ENCODE results near the gene TAF3.
A peak's percentile ranks its signal among the peaks of the same experiment; 100 is the strongest.

Gene TAF3

DNA sequence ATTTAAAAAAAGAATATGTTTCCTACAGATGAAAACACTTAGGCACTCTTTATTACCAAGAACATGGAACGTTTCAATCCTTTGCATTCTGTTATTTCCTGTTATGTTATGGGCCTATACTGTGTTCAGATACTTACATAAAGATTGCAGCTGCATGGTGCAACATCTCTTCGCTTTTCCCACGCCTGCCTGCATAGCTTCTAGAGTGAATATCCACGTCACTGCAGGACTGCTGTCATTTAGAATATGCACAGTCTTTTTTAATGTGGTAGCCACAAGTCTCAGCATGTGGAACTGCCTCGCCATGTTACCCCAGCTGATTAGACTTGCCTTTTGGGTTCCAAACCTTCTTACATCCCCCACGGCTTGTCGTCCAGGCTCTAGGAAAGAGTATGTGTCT is 166.6 kb downstream of the TAF3 start:
- no peaks in the 10 kb centered on the region for H3K79me1 ChIP-seq (ENCODE audit: low read length)
- no peak overlapping the region for H4K8ac ChIP-seq (ENCODE audit: low read depth, low read length)
- no peak overlapping the region for H4K91ac ChIP-seq (ENCODE audit: low read depth, low read length)
- no peaks in the 10 kb centered on the region for H3K36me3 ChIP-seq (ENCODE audit: control insufficient read depth in 1 of 2, insufficient read depth in 2 of 2, low read length in 2 of 2)
- H3K79me2 ChIP-seq (ENCODE audit: control insufficient read depth, insufficient read depth, low read length, poor library complexity): no peaks in the 10 kb centered on the region
- no peak overlapping the region for H3K27ac ChIP-seq (ENCODE audit: low read depth, low read length)
- no peak overlapping the region for H2AK5ac ChIP-seq (ENCODE audit: low read length)
- no peak overlapping the region for H3K4ac ChIP-seq (ENCODE audit: low read depth, low read length)
- H3K14ac ChIP-seq (ENCODE audit: low read length): no peak overlapping the region
- no CpG with 5 or more reads among the region's 7 CpGs for WGBS (ENCODE audit: extremely low coverage, insufficient coverage, insufficient read length)
- H3K27me3 ChIP-seq (ENCODE audit: insufficient read depth, low read length): no peaks in the 10 kb centered on the region
- no peak overlapping the region for H2BK5ac ChIP-seq (ENCODE audit: low read depth, low read length, poor library complexity)
- H4K12ac ChIP-seq (ENCODE audit: low read depth, low read length): no peak overlapping the region
- no peak overlapping the region for H3K4me2 ChIP-seq (ENCODE audit: low read length)
- peaks cover 3% of the 10 kb centered on the region for H3K9me3 ChIP-seq (ENCODE audit: insufficient read depth, low read depth, low read length)
- H3K4me3 ChIP-seq (ENCODE audit: low read depth, low read length): no peak overlapping the region
- H2BK12ac ChIP-seq (ENCODE audit: low read length): no peak overlapping the region
- peaks cover under 1 to 3% of the 10 kb centered on the region in 2 experiments for H3K4me1 ChIP-seq (ENCODE audit: control insufficient read depth in 1 of 2, insufficient read depth in 2 of 2, low read length in 2 of 2)
- no peak overlapping the region for H2AFZ ChIP-seq (ENCODE audit: insufficient read depth, low read length, poor library complexity)
- H3K23ac ChIP-seq (ENCODE audit: low read length): no peak overlapping the region
- H2BK120ac ChIP-seq (ENCODE audit: insufficient read depth, low read length, poor library complexity): no peak overlapping the region
- H3K9ac ChIP-seq (ENCODE audit: low read length): no peak overlapping the region
- H3K18ac ChIP-seq (ENCODE audit: low read length): no peak overlapping the region
- peak in 1 of 2 donors; percentile 23 for DNase-seq

- Histone ChIP-seq H3K9ac (ENCODE audit: low read length) (no peak overlapping the region), H2BK5ac (ENCODE audit: low read depth, low read length, poor library complexity) (no peak overlapping the region), H2BK120ac (ENCODE audit: insufficient read depth, low read length, poor library complexity) (no peak overlapping the region), H3K4me3 (ENCODE audit: low read depth, low read length) (no peak overlapping the region), H3K4me1 (ENCODE audit: control insufficient read depth in 1 of 2, insufficient read depth in 2 of 2, low read length in 2 of 2) (no peaks in the 10 kb centered on the region), H3K23ac (ENCODE audit: low read length) (no peak overlapping the region), H2AK5ac (ENCODE audit: low read length) (no peak overlapping the region), H4K12ac (ENCODE audit: low read depth, low read length) (no peak overlapping the region), H3K4me2 (ENCODE audit: low read length) (no peak overlapping the region), H3K79me1 (ENCODE audit: low read length) (no peaks in the 10 kb centered on the region), H3K18ac (ENCODE audit: low read length) (no peak overlapping the region), H3K4ac (ENCODE audit: low read depth, low read length) (no peak overlapping the region), H3K27ac (ENCODE audit: low read depth, low read length) (no peak overlapping the region), H2BK12ac (ENCODE audit: low read length) (no peak overlapping the region), H3K9me3 (ENCODE audit: insufficient read depth, low read depth, low read length) (peaks cover 3% of the 10 kb centered on the region), H3K14ac (ENCODE audit: low read length) (no peak overlapping the region), H3K36me3 (ENCODE audit: control insufficient read depth in 1 of 2, insufficient read depth in 2 of 2, low read length in 2 of 2) (no peaks in the 10 kb centered on the region), H4K8ac (ENCODE audit: low read depth, low read length) (no peak overlapping the region), H3K27me3 (ENCODE audit: insufficient read depth, low read length) (no peaks in the 10 kb centered on the region), H3K79me2 (ENCODE audit: control insufficient read depth, insufficient read depth, low read length, poor library complexity) (no peaks in the 10 kb centered on the region), H2AFZ (ENCODE audit: insufficient read depth, low read length, poor library complexity) (no peak overlapping the region), H4K91ac (ENCODE audit: low read depth, low read length) (no peak overlapping the region)
- WGBS (ENCODE audit: extremely low coverage, insufficient coverage, insufficient read length): no CpG with 5 or more reads among the region's 4 CpGs
- DNase-seq: no peak
Observed at GRCh38 chr10:7986851-7987250, 168.5 kb downstream of the TAF3 start.

DNA sequence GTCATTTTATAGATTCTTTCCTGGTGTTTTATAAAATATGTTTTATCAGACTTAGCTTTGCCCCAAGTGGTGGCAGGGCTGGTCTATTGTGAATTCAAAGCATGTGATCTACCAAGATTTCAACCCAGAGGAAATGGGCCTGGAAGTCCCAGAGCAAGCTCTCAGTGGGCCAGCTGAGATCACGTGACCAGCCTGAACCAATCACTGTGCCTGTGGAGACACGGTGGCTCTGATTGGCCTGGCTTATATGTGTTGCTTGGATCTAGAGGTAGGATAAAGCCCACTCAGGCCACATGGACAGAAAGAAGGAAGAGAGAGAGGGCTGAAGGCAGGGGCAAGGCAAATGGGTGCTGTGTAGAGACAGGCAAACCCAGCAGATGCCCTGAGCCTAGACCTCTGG is 170.7 kb downstream of the TAF3 start:
- peaks cover 3% of the 10 kb centered on the region for H3K9me3 ChIP-seq (ENCODE audit: insufficient read depth, low read depth, low read length)
- no peak overlapping the region for H2BK120ac ChIP-seq (ENCODE audit: insufficient read depth, low read length, poor library complexity)
- WGBS (ENCODE audit: extremely low coverage, insufficient coverage, insufficient read length): no CpG with 5 or more reads among the region's 2 CpGs
- H3K79me1 ChIP-seq (ENCODE audit: low read length): no peaks in the 10 kb centered on the region
- H3K14ac ChIP-seq (ENCODE audit: low read length): no peak overlapping the region
- no peak overlapping the region for H2BK12ac ChIP-seq (ENCODE audit: low read length)
- H3K36me3 ChIP-seq (ENCODE audit: control insufficient read depth in 1 of 2, insufficient read depth in 2 of 2, low read length in 2 of 2): no peaks in the 10 kb centered on the region
- no peak overlapping the region for H3K9ac ChIP-seq (ENCODE audit: low read length)
- H3K23ac ChIP-seq (ENCODE audit: low read length): no peak overlapping the region
- H2AK5ac ChIP-seq (ENCODE audit: low read length): no peak overlapping the region
- no peak overlapping the region for H3K4ac ChIP-seq (ENCODE audit: low read depth, low read length)
- H2AFZ ChIP-seq (ENCODE audit: insufficient read depth, low read length, poor library complexity): no peak overlapping the region
- H4K12ac ChIP-seq (ENCODE audit: low read depth, low read length): no peak overlapping the region
- H3K27me3 ChIP-seq (ENCODE audit: insufficient read depth, low read length): no peaks in the 10 kb centered on the region
- H2BK5ac ChIP-seq (ENCODE audit: low read depth, low read length, poor library complexity): no peak overlapping the region
- no peak for DNase-seq
- no peak overlapping the region for H4K8ac ChIP-seq (ENCODE audit: low read depth, low read length)
- H3K79me2 ChIP-seq (ENCODE audit: control insufficient read depth, insufficient read depth, low read length, poor library complexity): no peaks in the 10 kb centered on the region
- H3K4me2 ChIP-seq (ENCODE audit: low read length): no peak overlapping the region
- H4K91ac ChIP-seq (ENCODE audit: low read depth, low read length): no peak overlapping the region
- H3K4me3 ChIP-seq (ENCODE audit: low read depth, low read length): no peak overlapping the region
- no peaks in the 10 kb centered on the region for H3K4me1 ChIP-seq (ENCODE audit: control insufficient read depth in 1 of 2, insufficient read depth in 2 of 2, low read length in 2 of 2)
- no peak overlapping the region for H3K18ac ChIP-seq (ENCODE audit: low read length)
- H3K27ac ChIP-seq (ENCODE audit: low read depth, low read length): no peak overlapping the region

- Histone ChIP-seq H3K9ac (ENCODE audit: low read length) (no peak overlapping the region), H2AK5ac (ENCODE audit: low read length) (no peak overlapping the region), H3K18ac (ENCODE audit: low read length) (no peak overlapping the region), H3K14ac (ENCODE audit: low read length) (no peak overlapping the region), H3K9me3 (ENCODE audit: insufficient read depth, low read depth, low read length) (no peaks in the 10 kb centered on the region), H3K36me3 (ENCODE audit: control insufficient read depth in 1 of 2, insufficient read depth in 2 of 2, low read length in 2 of 2) (no peaks in the 10 kb centered on the region), H3K79me1 (ENCODE audit: low read length) (no peaks in the 10 kb centered on the region), H4K8ac (ENCODE audit: low read depth, low read length) (no peak overlapping the region), H3K27ac (ENCODE audit: low read depth, low read length) (no peak overlapping the region), H3K4me2 (ENCODE audit: low read length) (no peak overlapping the region), H2BK5ac (ENCODE audit: low read depth, low read length, poor library complexity) (no peak overlapping the region), H3K4me3 (ENCODE audit: low read depth, low read length) (no peak overlapping the region), H4K91ac (ENCODE audit: low read depth, low read length) (no peak overlapping the region), H3K79me2 (ENCODE audit: control insufficient read depth, insufficient read depth, low read length, poor library complexity) (no peaks in the 10 kb centered on the region), H2AFZ (ENCODE audit: insufficient read depth, low read length, poor library complexity) (no peak overlapping the region), H3K4ac (ENCODE audit: low read depth, low read length) (no peak overlapping the region), H2BK12ac (ENCODE audit: low read length) (no peak overlapping the region), H2BK120ac (ENCODE audit: insufficient read depth, low read length, poor library complexity) (no peak overlapping the region), H3K23ac (ENCODE audit: low read length) (no peak overlapping the region), H3K4me1 (ENCODE audit: control insufficient read depth in 1 of 2, insufficient read depth in 2 of 2, low read length in 2 of 2) (no peaks in the 10 kb centered on the region), H3K27me3 (ENCODE audit: insufficient read depth, low read length) (no peaks in the 10 kb centered on the region), H4K12ac (ENCODE audit: low read depth, low read length) (no peak overlapping the region)
- WGBS (ENCODE audit: extremely low coverage, insufficient coverage, insufficient read length): no CpG with 5 or more reads among the region's 1 CpG
- DNase-seq: no peak
Observed at GRCh38 chr10:7998831-7999230, 180.5 kb downstream of the TAF3 start.
